ENCODE results near the gene RTP3. TPM values are rescaled to one million over a fixed set of nuclear protein-coding genes. Genes with fewer than 3 reads are reported as not detected.
"Not testable (repeated sequence)": the region's sequence is repeated elsewhere in the genome, so short reads cannot be mapped to it uniquely, and the experiment has no call there.

Gene RTP3
- polyA plus RNA-seq, 1 experiment = not detected

DNA sequence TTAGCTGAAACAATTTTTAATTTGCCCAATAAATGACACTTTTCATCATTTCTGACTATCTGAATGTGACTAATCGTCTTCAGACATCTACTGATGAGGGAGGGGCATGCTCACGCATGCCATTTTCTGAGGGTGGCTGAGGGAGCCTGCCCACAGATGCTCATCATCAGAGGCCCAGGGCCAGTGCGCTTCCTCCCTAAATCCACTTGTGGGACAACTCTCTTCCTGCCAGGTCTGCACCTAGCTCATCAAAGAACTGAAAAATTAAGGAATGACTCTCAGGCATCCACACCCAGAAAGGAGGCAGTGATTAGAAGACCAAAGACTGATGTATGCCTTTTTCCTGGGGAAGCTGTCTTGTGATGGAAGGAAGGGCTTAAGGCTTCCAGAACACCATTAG is 22.8 kb downstream of the RTP3 start:
- no peak for TF ChIP-seq CTCF (IDR thresholded peaks at IDR 0.05; ENCODE audit: insufficient read depth, low read depth, low read length)
- no peak for DNase-seq (ENCODE audit: low read depth)
- no peak overlapping the region for H3K4me3 ChIP-seq (ENCODE audit: low read depth, low read length)
- ChIA-PET CTCF (interaction anchor here (1.5 kb wide), 1 partner anchor 32 kb away, joined by 4 read pairs; no protein-coding TSS in a partner anchor), POLR2A (no interaction called here)
- H3K36me3 ChIP-seq (ENCODE audit: control insufficient read depth, insufficient read depth, low read length) = no peaks in the 10 kb centered on the region; the same call in 1 of the 2 replicates
- H3K27me3 ChIP-seq (ENCODE audit: control insufficient read depth, insufficient read depth, low read length) = no peaks in the 10 kb centered on the region

DNA sequence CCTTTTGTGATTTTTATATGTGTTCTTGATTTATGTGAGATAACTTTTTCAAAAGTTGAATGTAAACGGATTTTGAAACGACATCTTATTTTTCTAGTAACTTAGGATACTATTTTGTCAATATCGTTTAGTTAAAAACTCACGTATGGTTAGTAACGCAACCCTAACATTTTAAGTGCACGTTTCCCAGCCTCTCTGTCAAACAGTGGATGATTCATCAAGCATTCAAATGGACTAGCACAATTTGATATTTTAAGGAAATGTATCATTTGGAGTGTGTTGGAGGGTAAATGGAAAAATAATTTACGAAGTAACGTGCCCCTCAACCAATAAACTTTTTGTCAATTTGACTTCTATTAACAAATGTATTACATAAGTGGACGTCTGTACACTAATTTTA is 23.3 kb downstream of the RTP3 start:
- no peak for DNase-seq (ENCODE audit: low read depth)
- CTCF ChIA-PET = interaction anchor here (1.5 kb wide), 1 partner anchor 32 kb away, joined by 4 read pairs; no protein-coding TSS in a partner anchor
- Histone ChIP-seq H3K27me3 (ENCODE audit: control insufficient read depth, insufficient read depth, low read length) (no peaks in the 10 kb centered on the region), H3K4me3 (ENCODE audit: low read depth, low read length) (no peak overlapping the region), H3K36me3 (ENCODE audit: control insufficient read depth, insufficient read depth, low read length) (no peaks in the 10 kb centered on the region; the same call in 1 of the 2 replicates)
- POLR2A ChIA-PET = no interaction called here
- TF ChIP-seq CTCF (IDR thresholded peaks at IDR 0.05; ENCODE audit: insufficient read depth, low read depth, low read length) = no peak

GRCh38 chr3:46522201-46522600 is 24.4 kb downstream of the RTP3 start:
- H3K27me3 ChIP-seq (ENCODE audit: control insufficient read depth, insufficient read depth, low read length); H3K4me3 ChIP-seq (ENCODE audit: low read depth, low read length); H3K36me3 ChIP-seq (ENCODE audit: control insufficient read depth, insufficient read depth, low read length); DNase-seq (ENCODE audit: low read depth); POLR2A ChIA-PET: not testable (repeated sequence)
- CTCF ChIA-PET = interaction anchor here (1.1 kb wide), 1 partner anchor 16 kb away, joined by 3 read pairs; no protein-coding TSS in a partner anchor

DNA sequence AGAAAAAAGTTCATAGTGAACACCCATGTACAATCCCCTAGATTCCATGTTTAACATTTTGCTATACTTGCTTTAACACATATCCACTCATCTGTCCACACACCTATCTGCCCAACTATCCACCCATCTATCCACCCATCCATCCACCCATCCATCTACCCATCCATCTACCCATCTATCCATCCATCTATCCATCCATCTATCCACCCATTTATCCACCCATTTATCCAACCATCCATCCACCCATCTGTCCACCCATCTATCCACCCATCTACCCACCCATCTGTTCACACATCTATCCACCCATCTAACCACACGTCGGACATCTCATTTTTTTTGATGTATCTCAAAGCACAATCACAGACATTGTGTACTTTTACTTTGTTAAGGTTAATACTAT is 25.8 kb downstream of the RTP3 start:
- ChIA-PET POLR2A (no interaction called here), CTCF (no interaction called here)
- no peak for DNase-seq (ENCODE audit: low read depth)
- H3K27me3 ChIP-seq (ENCODE audit: control insufficient read depth, insufficient read depth, low read length) = no peaks in the 10 kb centered on the region
- H3K4me3 ChIP-seq (ENCODE audit: low read depth, low read length) = no peak overlapping the region
- TF ChIP-seq CTCF (IDR thresholded peaks at IDR 0.05; ENCODE audit: insufficient read depth, low read depth, low read length) = no peak
- no peaks in the 10 kb centered on the region for H3K36me3 ChIP-seq (ENCODE audit: control insufficient read depth, insufficient read depth, low read length)

- Histone ChIP-seq H3K36me3 (ENCODE audit: control insufficient read depth, insufficient read depth, low read length) (no peaks in the 10 kb centered on the region), H3K27me3 (ENCODE audit: control insufficient read depth, insufficient read depth, low read length) (no peaks in the 10 kb centered on the region), H3K4me3 (ENCODE audit: low read depth, low read length) (no peak overlapping the region)
- no peak for TF ChIP-seq CTCF (IDR thresholded peaks at IDR 0.05; ENCODE audit: insufficient read depth, low read depth, low read length)
- no peak for DNase-seq (ENCODE audit: low read depth)
- POLR2A ChIA-PET = no interaction called here
- CTCF ChIA-PET = no interaction called here
These were observed 26.2 kb downstream of the RTP3 start for GRCh38 chr3:46524008-46524407.

DNA sequence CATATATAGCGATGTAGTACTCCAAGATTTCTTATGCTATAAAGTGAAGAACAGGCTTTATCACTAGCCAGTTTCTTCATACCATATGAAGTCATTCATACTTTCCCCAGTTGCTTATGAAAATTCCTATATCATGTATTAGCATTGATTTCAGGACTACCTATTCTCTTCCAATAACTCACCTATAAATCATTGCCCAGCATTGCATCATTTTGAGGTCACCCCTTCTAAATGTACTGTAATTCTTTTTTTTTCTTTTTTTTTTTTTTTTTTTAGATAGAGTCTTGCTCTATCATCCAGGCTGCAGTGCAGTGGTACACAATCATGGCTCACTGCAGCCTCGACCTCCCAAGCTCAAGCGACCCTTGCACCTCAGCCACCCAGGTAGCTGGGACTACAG is 27.1 kb downstream of the RTP3 start:
- POLR2A ChIA-PET = no interaction called here
- DNase-seq (ENCODE audit: low read depth) = no peak
- Histone ChIP-seq H3K27me3 (ENCODE audit: control insufficient read depth, insufficient read depth, low read length) (no peaks in the 10 kb centered on the region), H3K4me3 (ENCODE audit: low read depth, low read length) (no peak overlapping the region), H3K36me3 (ENCODE audit: control insufficient read depth, insufficient read depth, low read length) (no peaks in the 10 kb centered on the region)
- TF ChIP-seq CTCF (IDR thresholded peaks at IDR 0.05; ENCODE audit: insufficient read depth, low read depth, low read length) = no peak
- CTCF ChIA-PET = no interaction called here

Measured in BJ (cell line).